Measurements from ENCODE around the gene GLB1L.
"Not testable (repeated sequence)": the region's sequence is repeated elsewhere in the genome, so short reads cannot be mapped to it uniquely, and the experiment has no call there.

Gene GLB1L

GRCh38 chr2:219245148-219245898, at the start of gene GLB1L, which contains the start of gene STK16:
Gene GLB1L (minus strand): TSS chr2:219245444. CDS start chr2:219243573, 1,871 bp downstream.
Gene STK16 (plus strand): TSS chr2:219245479. CDS start chr2:219246000, 521 bp downstream.
- peak; percentile 90 for DNase-seq

DNA sequence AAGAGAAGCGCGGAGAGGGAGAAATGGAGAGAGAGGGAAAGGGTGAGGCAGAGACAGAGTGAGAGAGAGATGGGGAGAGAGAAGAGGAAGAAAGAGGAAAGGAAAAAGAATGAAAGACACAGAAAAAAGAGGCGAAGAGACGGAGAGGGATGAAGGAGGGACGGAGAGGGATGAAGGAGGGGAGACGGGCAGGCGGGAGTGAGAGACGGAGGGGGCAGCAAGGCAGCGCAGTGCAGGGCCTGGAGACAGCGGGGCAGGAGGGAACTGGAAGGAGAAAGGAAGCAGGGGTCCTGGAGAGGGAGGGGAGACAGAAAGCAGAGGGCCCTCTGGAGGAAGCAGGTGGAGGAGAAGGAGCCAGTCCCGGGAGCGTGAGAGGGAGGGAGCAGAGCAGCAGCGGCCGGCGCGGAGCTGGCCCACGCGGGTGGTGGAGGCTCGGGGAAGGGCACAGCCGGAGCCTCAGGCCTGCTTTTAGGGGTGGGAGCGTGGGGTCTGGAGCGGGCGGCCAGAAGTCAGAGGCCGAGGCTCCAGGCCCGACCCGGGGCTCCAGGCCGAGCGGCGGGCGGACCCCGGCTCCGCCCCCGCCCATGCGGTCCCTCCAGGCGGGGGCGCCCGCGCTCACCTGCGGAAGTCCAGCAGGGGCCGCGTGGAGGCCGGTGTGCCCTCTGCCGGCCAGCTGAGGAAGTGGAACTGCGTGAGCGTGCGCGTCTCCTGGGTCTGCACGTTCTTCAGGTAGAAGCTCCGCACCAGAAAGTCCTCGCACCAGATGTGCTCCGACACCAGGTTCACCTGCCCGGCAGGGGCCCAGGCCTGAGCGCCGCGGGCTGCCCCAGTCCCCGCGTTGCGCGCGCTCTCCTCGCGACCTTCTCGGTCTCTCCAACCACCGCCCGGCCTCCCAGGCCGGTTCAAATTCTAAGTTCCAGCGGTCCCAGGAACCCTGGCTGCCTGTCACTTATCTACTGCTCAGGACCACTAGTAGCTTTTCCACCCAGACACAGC, 49.4 kb upstream of the GLB1L start:
- DNase-seq = peak; percentile 90

DNA sequence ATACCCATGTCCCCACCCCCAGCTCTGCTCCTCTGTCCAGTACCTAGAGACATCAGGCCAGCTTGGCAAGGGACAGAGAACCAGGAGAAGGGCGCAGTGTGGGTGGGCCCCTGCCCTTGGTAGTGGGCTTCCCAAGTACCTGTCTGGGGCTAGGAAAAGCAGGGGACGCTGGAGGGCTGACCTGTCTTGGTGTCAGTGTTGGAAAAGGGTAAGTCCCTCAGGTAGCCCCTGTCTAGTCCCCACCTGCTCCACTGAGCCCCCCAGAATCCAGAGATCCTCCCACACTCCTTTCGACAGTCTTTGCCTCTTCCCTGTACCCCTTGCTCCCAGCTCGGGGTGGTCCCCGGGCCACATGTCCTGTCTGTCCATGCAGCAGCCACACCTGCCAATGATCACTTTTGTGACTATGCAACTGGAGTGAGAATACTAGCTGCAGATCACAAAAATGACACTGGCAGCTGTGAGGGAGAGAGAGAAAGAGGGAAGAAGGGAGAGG, 48.5 kb upstream of the GLB1L start:
- DNase-seq = no peak

- no peak for DNase-seq
Measured at GRCh38 chr2:219292616-219293015, 47.4 kb upstream of the GLB1L start.

- no peak for DNase-seq
Measured at GRCh38 chr2:219291910-219292490, 46.8 kb upstream of the GLB1L start.

DNA sequence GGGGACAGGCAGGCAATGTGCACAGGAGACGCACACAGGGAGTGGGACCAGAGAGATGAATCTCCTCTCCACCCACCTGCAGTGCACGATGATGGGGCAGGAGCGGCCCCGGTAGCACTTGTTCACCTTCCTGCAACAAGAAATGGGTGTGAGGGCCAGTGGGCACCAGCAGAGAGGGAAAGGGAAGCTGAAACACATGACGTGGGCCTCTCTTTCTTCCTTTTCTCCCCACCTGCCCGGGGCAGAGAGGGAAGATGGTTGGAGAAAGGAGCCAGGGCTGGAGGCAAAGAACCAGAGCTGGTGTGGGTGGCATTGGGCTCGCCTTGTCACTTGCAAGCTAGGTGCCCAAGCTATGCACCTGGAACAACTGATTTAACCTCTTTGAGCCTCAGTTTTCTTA, 46.1 kb upstream of the GLB1L start:
- no peak for DNase-seq

- DNase-seq = no peak
Measured at GRCh38 chr2:219290381-219291171, 45.3 kb upstream of the GLB1L start.

- DNase-seq = no peak
Measured at GRCh38 chr2:219289537-219290361, 44.5 kb upstream of the GLB1L start.

DNA sequence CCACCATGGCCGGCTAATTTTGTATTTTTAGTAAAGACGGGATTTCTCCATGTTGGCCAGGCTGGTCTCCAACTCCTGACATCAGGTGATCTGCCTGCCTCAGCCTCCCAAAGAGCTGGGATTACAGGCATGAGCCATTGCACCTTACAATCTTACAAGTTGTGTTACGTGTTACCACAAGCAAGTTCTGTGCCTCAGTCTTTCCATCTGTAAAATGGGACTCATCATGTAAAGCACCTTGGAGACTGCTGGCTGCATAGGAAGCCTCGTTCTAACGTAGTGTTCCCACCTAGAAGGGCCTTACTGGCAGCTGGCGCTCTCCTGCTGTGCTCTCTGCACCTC, 43.9 kb upstream of the GLB1L start:
- no peak for DNase-seq

GRCh38 chr2:219287580-219288265, 42.5 kb upstream of the GLB1L start:
- no peak for DNase-seq

GRCh38 chr2:219287116-219287440, 41.8 kb upstream of the GLB1L start:
- DNase-seq = not testable (repeated sequence)

DNA sequence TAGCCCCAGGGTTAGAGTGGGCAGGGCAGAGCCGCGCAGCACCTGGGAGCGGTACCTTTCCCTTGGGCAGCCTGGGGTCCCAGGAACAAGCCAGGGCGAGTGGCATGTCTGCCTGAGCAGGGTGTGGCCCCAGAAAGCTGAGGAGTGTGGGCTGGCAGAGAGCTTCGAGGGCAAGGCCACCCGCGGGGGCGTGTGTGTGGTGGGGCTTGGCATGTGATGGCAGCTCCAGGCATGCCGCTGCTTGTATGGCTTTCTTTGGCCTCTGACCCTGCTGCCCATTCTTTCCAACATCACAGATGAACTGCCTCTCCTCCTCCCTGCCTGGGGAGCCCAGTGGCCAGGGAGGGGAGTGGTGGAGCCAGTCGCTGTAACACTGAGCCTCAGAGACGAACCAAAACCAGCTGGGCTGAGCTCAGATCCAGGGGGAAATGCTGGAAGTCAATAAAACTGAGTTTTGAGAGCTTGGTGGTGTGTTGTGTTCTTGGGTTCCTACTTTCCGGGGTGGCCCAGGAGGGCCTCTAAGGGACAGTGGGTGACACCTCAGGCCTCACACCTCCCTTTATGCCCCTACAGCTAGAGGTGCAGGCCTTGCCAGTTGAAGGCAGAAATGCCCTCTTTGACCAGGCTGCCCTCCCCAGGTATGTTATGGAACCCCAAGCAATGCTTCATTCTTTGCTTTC, 41.3 kb upstream of the GLB1L start:
- no peak for DNase-seq

DNA sequence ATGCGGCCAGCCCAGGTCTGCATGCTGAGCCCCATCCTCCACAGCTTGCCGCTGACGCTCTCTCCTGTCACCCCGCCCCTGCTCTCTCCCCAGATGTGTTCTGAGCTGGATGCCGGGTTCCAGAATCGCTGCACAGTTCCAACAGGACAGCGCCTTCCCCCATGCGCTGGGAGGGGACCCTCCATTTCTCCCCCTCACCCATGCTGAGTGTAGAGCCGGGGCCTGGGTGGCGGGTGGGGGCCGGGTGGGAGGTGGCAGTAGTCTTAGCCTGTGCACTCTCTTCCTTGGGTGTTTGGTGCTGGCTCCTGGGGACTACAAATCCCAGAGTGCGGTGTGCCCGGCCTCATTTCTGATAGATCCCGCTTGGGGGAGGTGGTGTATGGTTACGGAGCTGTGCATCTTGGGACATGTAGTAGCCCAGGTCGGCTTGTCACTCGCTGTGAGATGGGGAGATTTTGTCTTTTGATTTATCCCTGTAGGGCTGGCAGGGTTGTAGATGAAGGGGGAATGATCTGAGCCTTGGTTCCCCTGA, 40.7 kb upstream of the GLB1L start:
- DNase-seq = no peak

- no peak for DNase-seq
Measured at GRCh38 chr2:219285373-219285735, 40.1 kb upstream of the GLB1L start.

- DNase-seq = no peak
Measured at GRCh38 chr2:219284501-219285372, 39.5 kb upstream of the GLB1L start.

DNA sequence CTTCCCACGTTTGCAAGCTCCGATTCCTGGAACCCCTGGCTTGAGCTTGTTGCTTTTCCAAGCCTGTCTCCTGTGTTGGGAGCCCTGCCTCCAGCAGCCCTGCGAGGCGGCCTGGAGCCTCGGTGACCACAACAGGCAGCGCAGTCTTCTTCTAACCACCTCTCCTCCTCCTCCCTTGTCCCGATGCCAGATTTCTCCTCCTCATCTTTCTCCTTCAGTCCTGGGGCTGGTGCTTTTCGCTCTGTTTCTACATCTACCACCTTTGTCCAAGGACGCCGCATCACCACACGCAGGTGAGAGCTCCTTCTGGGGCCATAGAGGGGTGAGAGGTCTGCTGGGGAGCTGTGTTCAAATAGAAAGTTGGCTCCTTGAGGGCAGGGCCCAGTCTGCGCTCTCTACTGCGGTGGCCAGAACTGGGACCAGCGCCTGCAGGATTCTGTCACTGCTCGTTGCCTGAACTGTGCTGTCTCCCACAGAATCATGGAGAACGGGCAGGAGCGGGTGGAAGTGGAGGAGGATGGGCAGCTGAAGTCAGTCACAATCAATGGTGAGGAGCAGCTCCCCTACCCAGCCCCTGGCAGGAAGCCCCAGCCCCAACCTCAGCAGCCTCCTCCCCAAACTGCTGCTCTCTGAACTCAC, 37.8 kb upstream of the GLB1L start:
- DNase-seq = no peak

- DNase-seq = no peak
Measured at GRCh38 chr2:219282375-219282774, 37.1 kb upstream of the GLB1L start.

DNA sequence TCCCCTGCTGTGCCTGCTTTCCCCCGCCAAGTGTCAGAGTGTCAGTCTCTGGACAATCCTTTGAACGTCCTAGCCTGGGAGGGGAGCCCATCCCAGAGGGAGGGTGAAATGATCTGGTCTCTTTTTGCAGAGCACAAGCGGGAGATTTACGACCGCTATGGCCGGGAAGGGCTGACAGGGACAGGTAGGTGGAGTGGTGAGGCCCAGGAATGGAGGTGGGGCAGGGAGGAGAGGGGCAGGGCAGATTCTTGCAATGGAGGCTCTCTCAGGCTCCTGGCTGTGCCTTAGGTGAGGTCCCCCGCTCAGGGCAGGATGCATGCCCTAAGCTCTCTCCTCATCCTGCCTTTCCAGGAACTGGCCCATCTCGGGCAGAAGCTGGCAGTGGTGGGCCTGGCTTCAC, 36.3 kb upstream of the GLB1L start:
- no peak for DNase-seq

- no peak for DNase-seq
Measured at GRCh38 chr2:219280651-219281050, 35.4 kb upstream of the GLB1L start.
